Liver (tissue), 9 donors: ENCODE measurements around the gene PPP1R1B. TPM values are rescaled to one million over a fixed set of nuclear protein-coding genes. Genes with fewer than 3 reads are reported as not detected.

Source experiments
- DNase-seq: peaks from one replicate; pipeline ENCODE4 v3.0.0-alpha.2; 2017; ENCODE audit warnings: low spot score
- H3K27ac ChIP-seq, 2 donors: one replicate each; pipeline ENCODE4 v1.7.0; 2013; ENCODE audit warnings: inconsistent platforms in 2 of 2, low read length in 2 of 2, control low read depth in 1 of 2, low read depth in 1 of 2, mild to moderate bottlenecking in 1 of 2
- H3K27me3 ChIP-seq, 4 donors: one replicate each; pipeline versions ENCODE4 v1.6.1 to v1.7.0; 2013; ENCODE audit warnings: low read length in 3 of 4, inconsistent platforms in 1 of 4, mild to moderate bottlenecking in 1 of 4, moderate library complexity in 1 of 4; ENCODE audit not compliant: control insufficient read depth in 4 of 4, insufficient read depth in 4 of 4
- H3K36me3 ChIP-seq, 4 donors: one replicate each; pipeline versions ENCODE4 v1.6.1 to v1.7.0; 2013; ENCODE audit warnings: low read length in 3 of 4, mild to moderate bottlenecking in 3 of 4, low read depth in 1 of 4, moderate library complexity in 1 of 4; ENCODE audit not compliant: control insufficient read depth in 4 of 4, insufficient read depth in 3 of 4
- H3K4me1 ChIP-seq, 4 donors: one replicate each; pipeline versions ENCODE4 v1.6.1 to v1.7.0; 2013; ENCODE audit warnings: low read length in 3 of 4, mild to moderate bottlenecking in 3 of 4, moderate library complexity in 1 of 4; ENCODE audit not compliant: control insufficient read depth in 4 of 4, insufficient read depth in 4 of 4
- H3K4me3 ChIP-seq, 3 donors: one replicate each; pipeline versions ENCODE4 v1.6.1 to v1.7.0; 2013; ENCODE audit warnings: low read length in 3 of 3, control low read depth in 1 of 3, low read depth in 1 of 3, mild to moderate bottlenecking in 1 of 3
- H3K9ac ChIP-seq, 2 donors: one replicate each; pipeline ENCODE4 v1.7.0; 2013; ENCODE audit warnings: low read length in 2 of 2, mild to moderate bottlenecking in 2 of 2, moderate library complexity in 2 of 2, control low read depth in 1 of 2, low read depth in 1 of 2
- H3K9me3 ChIP-seq, 4 donors: one replicate each; pipeline versions ENCODE4 v1.6.1 to v1.7.0; 2013; ENCODE audit warnings: low read length in 3 of 4; ENCODE audit not compliant: control insufficient read depth in 4 of 4
- ATF3 ChIP-seq: IDR thresholded peaks from 2 replicates; pipeline ENCODE4 v1.6.1; 2016; ENCODE audit warnings: antibody characterized with exemption
- CTCF ChIP-seq: fragments of 150-350 bp; IDR thresholded peaks from 2 replicates; pipeline ENCODE4 v1.5.1; 2017; ENCODE audit warnings: improper control_type of control experiment, low read depth, low read length; ENCODE audit not compliant: missing input control
- EGR1 ChIP-seq, 2 donors: IDR thresholded peaks; 2 replicates each; pipeline ENCODE4 v1.6.1; 2016 to 2018; ENCODE audit warnings: antibody characterized with exemption in 2 of 2, low read depth in 2 of 2
- FOXA1 ChIP-seq: IDR thresholded peaks from 2 replicates; pipeline ENCODE4 v1.6.1; 2016; ENCODE audit warnings: antibody characterized with exemption
- GABPA ChIP-seq, 2 donors: IDR thresholded peaks in 1 of 2; conservative IDR thresholded peaks in 1 of 2; 2 replicates each; pipeline ENCODE4 v1.6.1; 2016; ENCODE audit warnings: antibody characterized with exemption in 2 of 2, mild to moderate bottlenecking in 1 of 2, moderate library complexity in 1 of 2
- HNF4A ChIP-seq, 2 donors: conservative IDR thresholded peaks; 2 replicates each; pipeline ENCODE4 v1.6.1; 2016; ENCODE audit warnings: antibody characterized with exemption in 2 of 2, mild to moderate bottlenecking in 2 of 2
- JUND ChIP-seq, 2 donors: IDR thresholded peaks; 2 replicates each; pipeline ENCODE4 v1.6.1; 2016; ENCODE audit warnings: antibody characterized with exemption in 2 of 2
- MAX ChIP-seq: IDR thresholded peaks from 2 replicates; pipeline ENCODE4 v1.6.1; 2016; ENCODE audit warnings: antibody characterized with exemption
- NR2F2 ChIP-seq: IDR thresholded peaks from 2 replicates; pipeline ENCODE4 v1.6.1; 2016; ENCODE audit warnings: antibody characterized with exemption
- REST ChIP-seq: IDR thresholded peaks from 2 replicates; pipeline ENCODE4 v1.6.1; 2016; ENCODE audit warnings: antibody characterized with exemption, mild to moderate bottlenecking
- RXRA ChIP-seq, 2 donors: IDR thresholded peaks; 2 replicates each; pipeline ENCODE4 v1.6.1; 2017 to 2018; ENCODE audit warnings: antibody characterized with exemption in 2 of 2, mild to moderate bottlenecking in 1 of 2
- SP1 ChIP-seq: IDR thresholded peaks from 2 replicates; pipeline ENCODE4 v1.6.1; 2018; ENCODE audit warnings: antibody characterized with exemption, mild to moderate bottlenecking
- YY1 ChIP-seq: IDR thresholded peaks from 2 replicates; pipeline ENCODE4 v1.6.1; 2016; ENCODE audit warnings: antibody characterized with exemption, mild to moderate bottlenecking
- ZBTB33 ChIP-seq: IDR thresholded peaks from 2 replicates; pipeline ENCODE4 v1.6.1; 2016; ENCODE audit warnings: antibody characterized with exemption
- WGBS: extraction: QIAGEN DNeasy Blood & Tissue Kit; methylation state at CpG from one replicate; pipeline ENCODE4 v1.1.7; 2013; 5-methylcytosine and 5-hydroxymethylcytosine counted together
- polyA plus RNA-seq, 2 donors: library from polyadenylated mRNA; stranded (reverse) in 1 of 2; unstranded in 1 of 2; fragments of 200-250 nt in 1 of 2; fragments of >200 nt in 1 of 2; fragmentation: Nextera tagmentation in 1 of 2; extraction: Ambion mirVana in 1 of 2; gene quantifications; one replicate each; pipeline versions ENCODE4 v1.2.1 to v1.2.3, GENCODE V29; 2013 to 2015
- total RNA-seq, 2 donors: library from RNA; depleted of rRNA; stranded (reverse); fragments of >200 nt; gene quantifications; one replicate each; pipeline ENCODE4 v1.2.3, GENCODE V29; 2014
- donor health status: healthy.
- donor health status: healthy.
- donor health status: healthy.
- donor health status: healthy.
- donor health status: healthy.

PPP1R1B gene
- total and polyA plus RNA-seq, 4 donors = 0.14 TPM; not detected in 3

- H3K4me1 ChIP-seq = peaks cover 9 to 20% (median 15%) of the 10 kb centered on the region in 4 donors
- WGBS = 8% methylated on average over 20 of the region's 20 CpGs
- H3K9ac ChIP-seq = no peak within 1 kb of the TSS
- peaks cover 2 to 12% (median 7%) of the 10 kb centered on the region in 4 donors for H3K27me3 ChIP-seq
- TF ChIP-seq FOXA1 (no peak), ZBTB33 (no peak), ATF3 (no peak), CTCF (no peak), RXRA (IDR thresholded peaks at IDR 0.05) (no peak), HNF4A (conservative IDR thresholded peaks at IDR 0.05) (no peak), GABPA (IDR thresholded peaks at IDR 0.05 in 1 of 2, conservative IDR thresholded peaks at IDR 0.05 in 1 of 2) (no peak), EGR1 (IDR thresholded peaks at IDR 0.05; ENCODE audit: low read depth in 2 of 2) (no peak), REST (no peak), YY1 (no peak), MAX (no peak), SP1 (no peak), NR2F2 (no peak), JUND (IDR thresholded peaks at IDR 0.05) (no peak)
- no peak within 1 kb of the TSS for H3K4me3 ChIP-seq
- no peak within 1 kb of the TSS for H3K27ac ChIP-seq
- no peaks in the 10 kb centered on the region for H3K9me3 ChIP-seq
- DNase-seq = no peak
- H3K36me3 ChIP-seq = no peaks in the 10 kb centered on the region
Measured at GRCh38 chr17:39607851-39608130, 19.0 kb upstream of the PPP1R1B start, which contains the start of gene NEUROD2. NEUROD2 (minus strand) TSS chr17:39607920; CDS start chr17:39606599, 1,321 bp downstream.
